Myocyte (in vitro differentiated cells): ENCODE results near the gene TRPC4AP. TPM values are rescaled to one million over a fixed set of nuclear protein-coding genes. Genes with fewer than 3 reads are reported as not detected.

Experiments used
- DNase-seq: peaks from one replicate; pipeline ENCODE4 v3.0.0-alpha.2; 2012; ENCODE audit warnings: low read depth
- total RNA-seq: library from RNA; depleted of rRNA; stranded (reverse); fragments of >200 nt; gene quantifications from 2 replicates; pipeline ENCODE4 v1.2.3, GENCODE V29; 2014

Gene TRPC4AP
- total RNA-seq, 1 donor from 2014 or later: 61.0 TPM

DNA sequence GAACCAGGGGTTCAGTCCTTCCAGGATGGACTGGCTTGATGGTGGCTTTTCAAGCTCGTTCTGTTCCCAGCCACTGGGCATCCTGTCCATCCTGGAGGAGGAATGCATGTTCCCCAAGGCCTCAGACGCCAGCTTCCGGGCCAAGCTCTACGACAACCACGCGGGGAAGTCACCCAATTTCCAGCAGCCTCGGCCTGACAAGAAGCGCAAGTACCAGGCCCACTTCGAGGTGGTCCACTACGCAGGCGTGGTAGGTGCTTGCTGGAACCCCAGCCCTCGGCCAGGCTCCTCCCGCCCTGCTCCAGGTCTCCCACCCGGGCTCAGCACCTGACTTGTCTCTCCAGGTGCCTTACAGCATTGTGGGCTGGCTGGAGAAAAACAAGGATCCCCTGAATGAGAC lies 102.9 kb downstream of the TRPC4AP start:
- DNase-seq: no peak

DNA sequence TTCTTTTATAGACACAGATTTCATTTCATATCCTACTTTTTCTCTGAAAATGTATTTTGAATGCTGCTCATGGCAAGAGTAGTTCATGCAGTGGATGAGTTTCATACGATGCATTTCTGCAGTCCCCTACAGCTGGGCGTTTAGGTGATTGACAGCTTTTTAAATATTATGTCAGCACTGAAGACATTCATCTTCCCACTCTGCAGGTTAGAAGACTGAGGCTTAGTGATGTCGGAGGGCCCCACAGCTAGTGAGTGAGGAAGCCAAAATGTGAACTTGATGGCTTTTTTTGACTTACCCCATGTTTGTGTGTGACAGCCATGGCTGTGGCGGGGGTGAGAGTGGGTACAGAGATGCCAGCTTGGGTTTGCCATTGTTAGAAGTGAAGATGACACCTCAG lies 103.5 kb downstream of the TRPC4AP start:
- DNase-seq: no peak

DNA sequence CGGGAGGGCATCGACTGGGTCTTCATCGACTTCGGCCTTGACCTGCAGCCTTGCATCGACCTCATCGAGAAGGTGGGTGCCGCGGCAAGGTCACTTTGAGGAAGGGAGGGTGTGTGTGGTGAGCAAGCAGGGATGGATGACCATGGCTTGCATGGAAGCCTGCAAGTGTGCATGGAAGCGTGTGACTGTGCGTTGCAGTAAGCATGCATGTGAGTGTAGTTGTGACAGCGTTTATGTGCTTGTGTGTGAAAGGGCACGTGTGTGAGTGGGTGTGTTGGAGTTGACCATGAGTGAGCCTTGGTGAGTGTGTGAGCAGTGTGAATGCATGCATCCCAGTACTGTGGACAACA lies 104.4 kb downstream of the TRPC4AP start:
- DNase-seq: no peak

DNA sequence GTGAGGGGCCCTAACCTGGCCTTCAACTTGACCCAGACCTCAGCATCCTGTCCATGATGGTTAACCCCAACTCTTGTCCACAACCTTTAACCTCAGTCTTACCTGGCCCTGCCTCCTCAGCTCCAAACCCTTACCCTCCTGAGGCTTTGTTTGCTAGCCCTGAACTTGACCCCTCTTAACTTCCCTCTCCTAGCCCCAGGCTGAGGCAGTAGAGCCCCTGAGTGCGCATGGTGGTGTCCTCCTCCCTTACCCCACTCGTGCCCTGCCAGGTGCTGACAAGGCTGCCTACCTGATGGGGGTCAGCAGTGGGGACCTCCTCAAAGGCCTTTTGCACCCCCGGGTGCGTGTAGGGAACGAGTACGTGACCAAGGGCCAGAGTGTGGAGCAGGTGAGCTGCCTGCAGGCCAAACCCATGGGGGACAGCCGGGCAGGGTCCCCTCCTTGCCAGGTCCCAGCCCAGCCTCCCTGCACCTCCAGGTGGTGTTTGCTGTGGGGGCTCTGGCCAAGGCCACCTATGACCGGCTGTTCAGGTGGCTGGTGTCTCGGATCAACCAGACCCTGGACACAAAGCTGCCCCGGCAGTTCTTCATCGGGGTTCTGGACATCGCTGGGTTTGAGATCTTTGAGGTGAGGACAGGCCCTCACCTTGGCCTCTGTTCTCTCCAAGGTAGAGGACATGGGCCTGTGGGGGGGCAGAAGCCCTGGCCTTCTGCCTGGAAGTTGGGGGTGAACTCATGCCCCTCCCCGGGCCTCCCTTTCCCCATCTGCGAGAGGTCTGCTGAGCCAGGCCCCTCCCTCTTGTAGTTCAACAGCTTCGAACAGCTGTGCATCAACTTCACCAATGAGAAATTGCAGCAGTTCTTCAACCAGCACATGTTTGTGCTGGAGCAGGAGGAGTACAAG lies 105.1 kb downstream of the TRPC4AP start:
- DNase-seq: no peak

DNA sequence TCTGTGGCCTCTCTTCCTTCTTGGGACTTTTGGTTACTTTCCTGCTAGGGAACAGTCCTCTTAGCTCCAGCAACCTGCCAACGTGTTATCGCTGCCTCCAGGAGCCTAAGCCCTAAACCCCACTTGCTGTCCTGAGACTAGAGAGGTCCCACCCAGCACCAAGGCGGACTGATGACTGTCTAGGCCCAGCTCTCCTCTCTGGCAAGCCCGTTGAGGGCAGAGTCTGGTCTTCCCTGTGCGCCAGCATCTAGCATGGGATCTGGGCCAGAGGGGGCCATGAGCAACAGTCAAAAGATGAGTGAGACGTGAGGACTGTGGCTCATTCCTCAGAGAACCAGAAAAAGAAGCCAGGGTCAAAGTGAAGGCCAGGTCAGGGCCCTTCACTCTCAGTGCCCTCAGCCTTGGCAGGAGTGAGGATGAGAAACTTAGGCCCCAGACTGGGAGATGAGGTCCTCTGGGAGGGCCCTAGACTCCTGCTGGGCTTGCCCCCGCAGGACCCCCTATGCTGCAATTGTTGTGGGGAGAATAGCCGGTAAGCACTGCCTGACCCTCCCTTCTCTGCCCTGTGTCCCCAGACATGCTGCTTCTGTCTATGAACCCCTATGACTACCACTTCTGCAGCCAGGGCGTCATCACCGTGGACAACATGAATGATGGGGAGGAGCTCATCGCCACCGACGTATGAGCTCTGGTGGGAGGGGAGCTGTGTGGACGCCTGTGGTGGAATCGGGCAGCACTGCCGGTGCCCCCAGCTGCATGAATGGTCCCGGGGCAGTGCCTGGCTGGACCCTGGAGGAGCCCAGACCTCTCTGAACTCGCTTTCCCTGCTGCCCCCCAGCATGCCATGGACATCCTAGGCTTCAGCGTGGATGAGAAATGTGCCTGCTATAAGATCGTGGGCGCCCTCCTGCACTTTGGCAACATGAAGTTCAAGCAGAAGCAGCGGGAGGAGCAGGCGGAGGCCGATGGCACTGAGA lies 106.0 kb downstream of the TRPC4AP start:
- DNase-seq: no peak

DNA sequence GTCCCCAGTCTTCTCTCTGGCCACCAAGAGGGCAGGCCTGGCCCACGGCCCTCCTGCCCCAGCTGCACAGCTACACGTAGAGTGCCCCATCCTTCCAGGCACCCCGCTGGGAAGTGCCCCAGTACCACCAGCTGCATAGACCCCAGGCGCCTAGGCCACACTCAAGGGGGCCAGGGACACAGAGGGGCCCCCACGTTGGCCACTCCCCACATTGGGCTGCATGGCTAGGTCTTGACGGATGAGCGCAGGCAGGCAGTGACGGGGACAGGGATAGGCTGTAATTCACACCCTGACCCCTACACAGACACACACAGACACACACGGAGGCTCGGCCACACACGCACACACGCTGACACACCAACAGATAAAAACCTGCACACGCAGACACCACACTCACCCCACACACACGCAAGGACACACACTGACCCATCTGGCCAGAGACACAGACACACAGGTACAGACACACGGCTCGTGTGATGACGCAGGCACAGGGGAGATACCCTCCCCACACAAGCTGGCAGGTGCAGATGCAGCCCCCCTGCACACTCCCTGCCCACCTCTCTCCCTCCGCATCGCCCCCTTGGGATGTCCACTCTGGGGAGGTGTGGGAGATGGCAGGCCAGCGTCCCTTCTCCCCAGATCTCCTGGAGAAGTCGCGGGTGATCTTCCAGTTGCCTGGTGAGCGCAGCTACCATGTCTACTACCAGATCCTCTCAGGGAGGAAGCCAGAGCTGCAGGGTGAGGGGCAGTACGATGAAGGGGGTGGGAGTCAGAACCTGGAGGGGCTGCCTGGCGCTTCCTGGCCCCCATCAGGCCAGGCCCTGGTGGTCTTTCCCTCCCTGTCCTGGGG lies 106.9 kb downstream of the TRPC4AP start:
- no peak for DNase-seq

DNA sequence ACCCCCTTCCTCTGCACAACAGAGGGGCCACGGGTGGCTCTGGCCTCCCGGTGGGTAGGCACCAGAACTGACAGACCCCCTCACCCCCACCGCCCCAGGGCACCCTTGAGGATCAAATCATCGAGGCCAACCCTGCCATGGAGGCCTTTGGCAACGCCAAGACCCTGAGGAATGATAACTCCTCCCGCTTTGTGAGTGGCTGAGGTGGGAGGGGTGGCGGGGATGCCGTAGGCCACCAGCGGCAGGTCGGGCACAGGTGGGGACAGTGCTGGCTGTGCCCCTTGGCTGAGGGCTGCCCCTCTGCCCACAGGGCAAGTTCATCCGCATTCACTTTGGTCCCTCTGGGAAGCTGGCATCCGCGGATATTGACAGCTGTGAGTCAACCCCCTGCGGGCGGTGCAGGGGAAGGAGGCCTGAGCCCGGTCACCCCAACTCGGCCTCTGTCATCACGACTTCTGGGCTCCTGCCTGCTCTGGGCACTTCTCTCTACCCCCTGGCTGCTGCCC lies 107.8 kb downstream of the TRPC4AP start:
- DNase-seq: peak; percentile 76

DNA sequence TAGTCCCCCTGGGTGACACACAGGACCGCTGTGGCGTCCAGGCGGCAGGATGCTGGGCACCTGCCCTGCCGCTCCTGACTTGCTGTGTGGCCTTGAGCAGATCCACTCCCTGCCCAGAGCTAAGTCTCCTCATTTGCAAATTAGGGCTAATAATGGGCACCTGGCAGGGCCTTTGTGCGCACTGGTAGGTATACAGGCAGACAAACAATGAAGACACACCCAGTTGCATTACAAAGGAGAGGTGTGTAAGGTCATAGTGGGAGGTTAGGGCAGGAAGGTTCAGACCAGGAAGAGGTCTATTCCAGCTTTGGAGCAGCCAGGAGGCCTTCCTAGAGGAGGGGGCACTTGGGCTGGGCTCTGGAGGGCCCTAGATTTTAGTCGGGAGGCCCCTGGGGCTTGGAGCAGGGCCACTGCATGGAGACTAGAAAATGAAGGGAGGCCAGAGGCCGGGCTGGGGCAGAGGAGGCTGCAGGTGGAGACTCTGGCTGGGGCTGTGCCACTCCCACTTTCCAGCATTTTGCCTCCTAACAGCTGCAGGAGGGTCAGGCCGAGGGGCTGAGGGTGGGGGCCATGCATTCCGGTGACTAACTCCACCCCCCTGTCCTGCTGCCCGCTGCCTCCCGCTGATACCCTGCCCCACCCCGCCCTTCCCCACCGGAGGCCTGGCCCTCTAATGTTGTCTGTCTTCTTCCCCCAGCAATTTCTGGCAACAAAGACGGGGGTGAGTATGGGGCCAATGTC lies 108.4 kb downstream of the TRPC4AP start:
- DNase-seq: peak; percentile 73

DNA sequence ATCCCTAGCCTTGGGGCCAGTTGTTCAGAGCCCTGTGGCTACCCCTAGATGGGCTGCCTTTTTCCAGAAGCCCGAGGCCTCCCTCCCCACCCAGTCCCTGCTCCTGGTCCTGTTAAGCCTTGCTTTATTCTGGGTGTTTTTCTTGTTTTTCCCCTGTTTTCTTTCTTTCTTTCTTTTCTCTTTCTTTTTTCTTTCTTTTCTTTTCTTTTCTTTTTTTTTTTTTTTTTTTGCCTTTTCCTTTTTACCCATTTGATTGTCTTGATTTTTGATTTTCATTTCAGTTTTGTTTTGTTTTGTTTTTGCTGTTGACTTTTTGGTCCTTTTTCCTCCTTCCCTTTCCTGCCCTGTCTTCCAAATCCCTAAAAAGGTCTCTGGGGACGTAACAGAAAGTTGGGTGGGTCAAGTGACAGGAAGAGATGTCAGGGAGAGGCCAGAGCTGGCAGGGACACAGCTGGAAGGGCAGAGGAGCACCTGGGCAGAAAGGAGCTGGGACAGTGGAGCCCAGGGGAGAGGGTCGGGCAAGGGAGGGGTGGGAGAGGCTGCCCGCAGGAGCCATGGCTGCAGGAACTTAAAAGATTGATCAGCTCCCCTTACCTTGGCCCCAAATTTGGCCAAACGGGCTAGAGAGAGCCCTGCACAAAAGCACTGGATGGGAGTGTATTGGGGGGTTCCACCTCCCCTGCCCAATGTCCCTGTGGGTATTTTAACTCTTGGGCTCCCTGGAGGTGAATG lies 109.4 kb downstream of the TRPC4AP start:
- no peak for DNase-seq

DNA sequence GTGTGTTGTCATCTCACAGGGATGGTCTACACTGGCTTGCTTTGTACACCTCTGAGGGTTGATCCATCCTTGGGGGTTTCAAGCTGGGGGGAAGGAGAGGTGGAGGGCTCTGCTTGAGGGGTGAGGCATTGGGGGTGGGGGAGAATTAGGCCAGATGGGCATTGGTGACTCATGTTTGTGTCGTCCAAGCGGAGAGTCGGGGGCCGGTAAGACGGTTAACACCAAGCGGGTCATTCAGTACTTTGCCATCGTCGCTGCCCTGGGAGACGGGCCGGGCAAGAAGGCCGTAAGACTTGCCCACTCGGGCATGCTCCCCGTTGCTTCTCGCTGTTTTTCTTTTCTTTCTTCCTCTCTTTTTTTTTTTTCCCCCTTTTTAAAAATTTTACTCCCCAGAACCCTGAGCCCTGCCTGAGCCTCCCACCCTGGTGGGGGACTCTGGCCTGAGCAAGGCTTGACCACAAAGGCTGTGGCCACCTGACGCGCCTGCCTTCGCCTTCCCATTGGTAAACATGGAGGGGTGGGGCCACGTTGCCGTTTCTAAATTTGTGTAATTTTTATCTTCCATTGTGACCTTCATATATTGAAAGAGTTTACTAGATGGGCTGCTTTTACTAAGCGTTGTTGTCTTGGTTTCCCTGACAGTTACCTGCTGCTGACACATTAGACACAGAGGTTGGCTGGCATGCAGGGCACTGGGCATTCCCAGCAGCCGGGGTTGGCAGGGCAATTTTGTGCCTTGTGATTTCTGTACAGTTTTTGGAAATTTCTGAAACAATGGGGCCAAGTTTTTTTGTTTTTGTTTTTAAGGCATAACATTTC lies 110.1 kb downstream of the TRPC4AP start:
- no peak for DNase-seq

DNA sequence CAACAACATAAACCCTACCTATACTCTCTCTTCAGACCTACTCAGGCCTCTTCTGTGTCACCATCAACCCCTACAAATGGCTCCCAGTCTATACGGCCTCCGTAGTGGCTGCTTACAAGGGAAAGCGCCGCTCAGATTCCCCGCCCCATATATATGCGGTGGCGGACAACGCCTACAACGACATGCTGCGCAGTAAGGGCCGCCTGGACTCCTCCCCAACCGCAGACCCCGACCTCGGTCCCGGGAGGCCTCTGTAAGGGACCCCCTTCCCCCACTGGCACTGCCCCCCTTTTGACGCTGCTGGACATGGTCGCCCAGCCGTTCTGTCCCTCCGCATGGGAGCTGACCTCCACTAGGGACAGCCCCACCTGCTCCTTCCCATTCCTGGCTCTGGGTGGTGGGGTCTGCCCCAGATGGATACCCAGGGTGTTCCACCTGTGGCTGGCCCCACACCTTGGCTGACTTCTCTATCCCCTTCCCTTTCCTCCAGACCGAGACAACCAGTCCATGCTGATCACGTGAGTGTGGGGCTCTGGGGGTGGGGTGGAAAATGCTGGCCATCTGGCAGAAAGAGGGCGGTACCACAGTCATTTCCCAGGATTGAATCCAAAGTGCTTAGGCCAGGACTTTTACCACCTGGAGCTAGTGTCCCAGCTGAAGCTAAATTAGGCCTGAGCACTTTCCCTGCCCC lies 111.9 kb downstream of the TRPC4AP start:
- peak; percentile 88 for DNase-seq

DNA sequence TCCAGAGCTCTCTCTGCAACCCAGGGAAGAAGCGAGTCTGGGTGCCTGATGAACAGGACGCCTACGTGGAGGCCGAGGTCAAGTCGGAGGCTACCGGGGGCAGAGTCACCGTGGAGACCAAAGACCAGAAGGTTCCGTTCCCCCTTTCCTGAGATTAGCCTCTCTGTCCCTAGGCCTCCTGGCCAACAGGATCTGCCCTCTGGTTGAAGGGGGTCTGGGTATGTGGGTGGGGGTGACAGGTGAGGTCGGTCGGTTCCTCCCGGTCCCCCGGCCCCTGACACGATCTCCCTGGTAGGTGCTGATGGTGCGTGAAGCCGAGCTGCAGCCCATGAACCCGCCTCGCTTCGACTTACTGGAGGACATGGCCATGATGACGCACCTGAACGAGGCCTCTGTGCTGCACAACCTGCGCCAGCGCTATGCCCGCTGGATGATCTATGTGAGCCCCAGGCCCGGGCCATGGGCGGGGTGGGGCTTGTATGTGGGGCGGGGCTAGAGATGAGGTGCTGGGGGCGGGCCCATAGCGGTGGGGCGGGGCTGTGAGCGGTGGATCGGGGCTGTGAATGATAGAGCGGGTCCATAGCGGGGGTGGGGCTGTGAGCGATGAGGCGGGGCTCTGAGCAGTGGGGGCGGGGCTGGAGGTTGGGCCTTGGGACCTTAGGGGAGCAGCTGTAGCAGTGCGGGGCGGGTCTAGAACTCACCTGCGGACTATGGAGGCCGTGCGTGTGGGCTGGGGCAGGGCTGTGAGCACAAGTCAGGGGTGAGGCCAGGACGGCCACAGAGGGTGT lies 113.0 kb downstream of the TRPC4AP start:
- no peak for DNase-seq

DNA sequence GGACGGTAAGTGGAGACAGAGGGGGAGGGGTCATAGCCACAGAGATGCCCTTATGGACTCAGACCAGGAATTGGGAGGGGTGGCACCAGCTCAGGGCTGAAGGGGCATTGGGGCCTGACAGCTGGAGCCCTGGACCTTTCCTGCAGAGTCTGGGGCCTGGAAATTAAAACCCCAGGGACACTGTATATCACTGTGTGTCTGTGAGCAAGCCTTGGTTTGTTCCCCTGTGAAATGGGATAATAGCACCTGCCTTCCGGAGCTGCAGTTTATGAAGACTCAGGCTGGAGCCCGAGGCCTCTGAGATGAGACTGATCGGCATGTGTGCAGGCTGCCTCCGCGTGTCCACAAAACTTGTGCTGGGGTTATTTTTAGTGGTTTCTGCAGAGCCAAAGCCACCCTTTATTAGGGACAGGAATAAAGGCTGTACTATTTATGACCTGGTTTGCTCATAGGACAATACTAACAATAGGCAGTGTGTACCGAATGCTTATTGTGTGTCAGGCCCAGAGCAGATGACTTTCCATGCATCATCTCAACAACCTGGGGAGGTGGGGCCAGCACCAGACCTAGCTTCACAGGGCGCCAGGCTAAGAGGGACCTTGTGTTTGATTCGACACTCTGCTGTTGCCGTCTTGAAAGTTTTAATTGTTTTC lies 114.4 kb downstream of the TRPC4AP start:
- DNase-seq: peak; percentile 94

DNA sequence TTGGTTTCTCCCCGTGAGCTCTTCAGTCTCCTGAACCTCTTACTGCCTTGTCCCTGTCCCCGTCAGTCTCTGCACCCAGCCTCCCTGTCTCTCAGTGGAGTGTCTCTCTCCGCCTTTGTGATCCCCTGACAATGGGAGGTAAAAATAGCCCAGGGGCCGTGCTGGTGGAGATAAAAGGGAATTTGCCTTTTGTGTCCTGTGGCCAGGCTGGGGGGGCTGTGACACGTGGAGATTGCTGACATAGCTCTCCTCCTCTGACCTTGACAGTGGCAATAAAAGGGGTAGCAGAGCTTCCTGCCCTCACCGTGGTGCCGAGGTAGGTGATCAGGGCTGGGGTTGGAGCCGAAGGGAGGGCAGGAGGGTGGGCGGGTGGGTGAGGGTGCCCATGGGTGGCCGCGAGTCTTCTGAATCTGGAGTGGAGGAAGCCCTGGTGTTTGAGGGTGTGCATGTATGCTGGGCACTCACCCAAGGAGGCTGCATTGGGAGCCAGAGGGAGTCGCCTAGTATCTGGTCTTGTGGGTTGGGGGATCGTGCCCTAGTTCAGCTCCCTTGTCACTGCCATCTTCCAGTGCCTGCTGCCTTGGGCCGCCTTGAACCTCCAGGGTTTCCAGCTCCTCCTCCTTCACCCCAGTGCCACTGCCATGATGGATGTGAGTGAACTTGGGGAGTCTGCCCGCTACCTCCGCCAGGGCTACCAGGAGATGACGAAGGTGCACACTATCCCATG lies 115.1 kb downstream of the TRPC4AP start:
- DNase-seq: peak; percentile 90

DNA sequence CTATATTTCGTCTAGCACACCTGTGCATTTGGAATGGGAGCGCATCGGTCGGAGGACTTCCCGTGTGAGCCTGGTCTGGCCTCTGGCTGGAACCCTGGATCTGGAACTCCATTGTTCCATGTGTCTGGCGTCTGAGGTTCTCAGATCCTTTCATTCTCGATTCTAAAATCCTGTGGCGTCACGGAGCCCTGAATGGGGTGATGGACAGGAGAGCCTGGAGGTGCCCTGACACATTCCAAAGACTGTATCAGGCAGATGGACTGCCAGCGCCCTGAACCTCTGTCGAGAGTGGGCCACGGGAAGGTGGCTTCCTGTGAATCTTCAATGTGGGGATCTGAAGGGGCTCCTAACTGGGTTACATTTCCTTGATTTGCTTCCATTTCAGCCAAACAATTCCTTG lies 116.3 kb downstream of the TRPC4AP start:
- peak; percentile 61 for DNase-seq

DNA sequence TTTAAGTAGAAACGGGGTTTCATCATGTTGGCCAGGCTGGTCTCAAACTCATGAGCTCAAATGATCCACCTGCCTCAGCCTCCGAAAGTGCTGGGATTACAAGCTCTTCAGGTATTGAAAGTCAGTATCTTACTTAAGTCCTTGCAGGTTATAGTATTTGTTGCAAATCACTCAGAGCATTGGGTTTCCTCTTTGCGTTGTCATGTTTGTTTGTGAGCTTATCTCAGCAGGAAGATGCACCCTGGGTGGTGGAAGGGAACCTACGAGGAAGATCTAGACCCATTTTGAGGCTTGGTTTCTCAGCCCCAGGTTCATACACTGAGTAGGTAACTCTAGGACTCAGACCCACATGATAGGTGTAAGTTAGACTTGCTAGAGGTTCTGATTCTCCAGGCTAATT lies 118.4 kb downstream of the TRPC4AP start:
- DNase-seq: no peak
